Measurements from ENCODE around the gene PGAP3. TPM values are rescaled to one million over a fixed set of nuclear protein-coding genes. Genes with fewer than 3 reads are reported as not detected.
A peak's percentile ranks its signal among the peaks of the same experiment; 100 is the strongest.

The PGAP3 gene
- total and polyA plus RNA-seq, 2 donors from 2014 or later: 33.8 to 48.5 TPM

GRCh38 chr17:39677542-39678339 lies 10.1 kb downstream of the PGAP3 start:
- Histone ChIP-seq H3K9me3 (ENCODE audit: control insufficient read depth in 2 of 3, insufficient read depth in 1 of 3, low read length in 3 of 3) (no peaks in the 10 kb centered on the region), H3K9ac (ENCODE audit: low read length in 3 of 3) (peak overlapping the region in 1 of 3 donors; percentile 7), H3K4me1 (ENCODE audit: control insufficient read depth in 2 of 3, insufficient read depth in 2 of 3, low read depth in 1 of 3, low read length in 3 of 3) (peaks cover 0 to 47% (median 32%) of the 10 kb centered on the region in 3 donors), H3K27ac (ENCODE audit: low read depth in 2 of 2, low read length in 2 of 2) (peak overlapping the region; percentile 70 to 91), H3K36me3 (ENCODE audit: control insufficient read depth in 2 of 3, insufficient read depth in 3 of 3, low read length in 3 of 3) (peaks cover 0 to 5% (median 2%) of the 10 kb centered on the region in 3 donors), H3K4me3 (ENCODE audit: low read length in 3 of 3) (no peak overlapping the region), H3K27me3 (ENCODE audit: control insufficient read depth, insufficient read depth, low read length) (no peaks in the 10 kb centered on the region)
- DNase-seq (peak; percentile 73 to 93 (median 93)), FAIRE-seq (no peak)
- no peak for TF ChIP-seq CTCF (IDR thresholded peaks at IDR 0.05; ENCODE audit: borderline replicate concordance, extremely low read depth, insufficient read depth)
- intact Hi-C loops (cut with DNase I): no loop called here

GRCh38 chr17:39677072-39677471 lies 10.8 kb downstream of the PGAP3 start:
- Histone ChIP-seq H3K27ac (ENCODE audit: low read depth in 2 of 2, low read length in 2 of 2) (peak overlapping the region; percentile 58 to 91), H3K36me3 (ENCODE audit: control insufficient read depth in 2 of 3, insufficient read depth in 3 of 3, low read length in 3 of 3) (peaks cover 0 to 2% (median 0%) of the 10 kb centered on the region in 3 donors), H3K4me1 (ENCODE audit: control insufficient read depth in 2 of 3, insufficient read depth in 2 of 3, low read depth in 1 of 3, low read length in 3 of 3) (peaks cover 0 to 49% (median 32%) of the 10 kb centered on the region in 3 donors), H3K9me3 (ENCODE audit: control insufficient read depth in 2 of 3, insufficient read depth in 1 of 3, low read length in 3 of 3) (no peaks in the 10 kb centered on the region), H3K4me3 (ENCODE audit: low read length in 3 of 3) (no peak overlapping the region), H3K9ac (ENCODE audit: low read length in 3 of 3) (peak overlapping the region in 1 of 3 donors; percentile 7), H3K27me3 (ENCODE audit: control insufficient read depth, insufficient read depth, low read length) (no peaks in the 10 kb centered on the region)
- intact Hi-C loops (cut with DNase I): no loop called here
- FAIRE-seq (no peak), DNase-seq (peak in 1 of 5 donors; percentile 29)
- TF ChIP-seq CTCF (IDR thresholded peaks at IDR 0.05; ENCODE audit: borderline replicate concordance, extremely low read depth, insufficient read depth): no peak

GRCh38 chr17:39676198-39676819 lies 11.5 kb downstream of the PGAP3 start:
- no peaks in the 10 kb centered on the region for H3K27me3 ChIP-seq (ENCODE audit: control insufficient read depth, insufficient read depth, low read length)
- TF ChIP-seq CTCF (IDR thresholded peaks at IDR 0.05; ENCODE audit: borderline replicate concordance, extremely low read depth, insufficient read depth): no peak
- FAIRE-seq: no peak
- intact Hi-C loops (cut with DNase I): no loop called here
- peaks cover 0 to 56% (median 32%) of the 10 kb centered on the region in 3 donors for H3K4me1 ChIP-seq (ENCODE audit: control insufficient read depth in 2 of 3, insufficient read depth in 2 of 3, low read depth in 1 of 3, low read length in 3 of 3)
- no peaks in the 10 kb centered on the region for H3K9me3 ChIP-seq (ENCODE audit: control insufficient read depth in 2 of 3, insufficient read depth in 1 of 3, low read length in 3 of 3)
- H3K36me3 ChIP-seq (ENCODE audit: control insufficient read depth in 2 of 3, insufficient read depth in 3 of 3, low read length in 3 of 3): peaks cover 0 to 2% (median 0%) of the 10 kb centered on the region in 3 donors
- no peak overlapping the region for H3K4me3 ChIP-seq (ENCODE audit: low read length in 3 of 3)
- DNase-seq: peak in 4 of 5 donors; percentile 51 to 92 (median 70)
- H3K27ac ChIP-seq (ENCODE audit: low read depth in 2 of 2, low read length in 2 of 2): peak overlapping the region; percentile 58 to 91
- H3K9ac ChIP-seq (ENCODE audit: low read length in 3 of 3): peak overlapping the region in 1 of 3 donors; percentile 77

All from kidney (tissue), 14 donors.